Stimulated activated CD4-positive, alpha-beta T cell treated with anti-CD3 and anti-CD28 coated beads, Interleukin-12 subunit alpha, Interleukin-12 subunit beta, amount 100 ng/mL, for 4 hours (primary cell): ENCODE measurements around the gene EXOC3L4.

Experiments used
- DNase-seq: peaks from one replicate; pipeline ENCODE4 v3.0.0-alpha.2; 2020

EXOC3L4 gene

DNA sequence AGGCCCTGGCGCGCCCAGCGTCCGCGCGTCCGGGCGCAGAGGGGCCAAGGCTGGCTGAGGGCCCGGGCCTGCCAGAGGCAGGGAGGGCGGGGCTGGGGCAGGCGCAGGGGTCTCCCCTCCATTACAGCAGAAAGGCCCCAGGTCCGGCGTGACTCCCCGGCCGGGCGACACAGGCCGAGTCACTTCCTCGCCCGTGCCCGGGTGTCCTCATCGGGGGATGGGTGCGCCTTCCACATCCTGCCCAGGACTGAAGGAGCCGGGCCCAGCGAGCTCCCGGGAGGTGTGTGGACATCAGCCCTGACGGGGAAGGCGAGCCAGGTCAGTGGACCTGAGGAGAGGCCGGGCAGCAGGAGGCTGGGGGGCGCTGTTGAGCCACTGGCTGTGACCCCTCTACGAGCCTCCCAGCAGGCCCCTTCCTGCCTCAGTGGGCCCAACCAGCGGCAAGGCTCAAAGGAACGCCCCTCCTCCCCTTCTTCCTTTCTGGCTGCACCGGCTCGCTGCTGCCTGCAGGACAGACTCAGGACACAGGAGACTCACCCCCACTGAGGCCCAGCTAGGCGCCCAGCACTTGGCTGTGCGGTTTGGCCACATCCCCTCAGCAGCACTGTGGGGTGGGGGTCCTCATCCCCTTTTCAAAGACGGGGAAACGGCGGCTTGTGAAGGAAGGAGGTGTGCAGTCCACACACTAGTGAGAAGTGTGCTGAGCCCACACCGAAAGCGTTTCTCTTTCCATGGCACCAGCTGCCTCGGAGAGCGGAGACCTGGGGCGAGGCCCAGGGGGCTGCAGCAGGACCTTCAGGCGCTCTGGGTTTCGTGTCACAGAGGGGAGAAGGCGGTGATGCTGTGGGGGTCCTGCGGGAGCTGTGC is 29.3 kb downstream of the EXOC3L4 start:
- DNase-seq: no peak

GRCh38 chr14:103124501-103125001 is 30.0 kb downstream of the EXOC3L4 start:
- DNase-seq: no peak

DNA sequence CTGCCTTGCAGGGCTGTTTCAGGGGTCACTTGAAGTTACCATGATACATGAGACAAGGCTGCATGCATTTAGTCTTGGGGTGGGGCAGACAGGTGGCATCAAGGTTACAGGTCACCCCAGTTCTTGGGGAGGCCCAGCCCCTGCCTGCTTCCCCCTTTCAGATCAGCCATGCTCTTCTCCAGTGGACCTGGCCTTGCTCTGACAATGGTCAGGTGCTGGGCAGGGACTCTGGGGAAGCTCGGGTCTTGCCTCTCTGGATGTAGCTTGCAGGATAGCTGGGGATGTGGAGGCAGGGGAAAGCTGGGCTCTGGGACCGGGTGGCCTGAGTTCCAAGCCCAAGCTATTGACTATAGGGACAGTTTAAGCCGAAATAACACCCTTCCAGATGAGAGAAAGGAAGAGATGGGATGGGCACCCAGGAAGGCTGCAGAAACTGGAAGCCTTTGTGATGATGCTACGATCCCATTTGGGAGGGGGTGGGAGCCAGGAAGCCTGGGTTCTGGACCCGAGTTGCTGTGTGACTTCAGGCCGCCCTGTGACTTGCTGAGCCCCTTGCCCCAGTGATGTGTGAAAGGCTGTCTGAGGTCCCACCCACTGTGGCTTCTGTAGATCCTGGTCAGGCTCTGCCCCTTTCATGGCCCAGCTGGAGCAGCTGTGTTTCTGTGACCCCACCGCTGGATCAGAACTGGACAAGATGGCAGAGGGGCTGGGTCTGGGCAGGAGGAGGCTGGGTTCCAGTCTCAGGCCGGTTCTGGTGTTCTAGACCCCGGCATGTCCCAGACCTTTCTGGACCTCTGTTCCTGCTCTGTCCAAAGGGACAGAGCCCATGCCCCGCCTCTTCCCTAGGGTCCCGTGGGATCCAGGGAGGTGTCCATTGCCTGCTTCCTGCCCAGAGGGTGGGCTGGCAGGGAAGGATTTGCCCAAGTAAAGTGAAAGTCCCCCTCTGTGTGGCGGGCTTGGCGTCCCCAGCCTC is 30.9 kb downstream of the EXOC3L4 start:
- DNase-seq: no peak

DNA sequence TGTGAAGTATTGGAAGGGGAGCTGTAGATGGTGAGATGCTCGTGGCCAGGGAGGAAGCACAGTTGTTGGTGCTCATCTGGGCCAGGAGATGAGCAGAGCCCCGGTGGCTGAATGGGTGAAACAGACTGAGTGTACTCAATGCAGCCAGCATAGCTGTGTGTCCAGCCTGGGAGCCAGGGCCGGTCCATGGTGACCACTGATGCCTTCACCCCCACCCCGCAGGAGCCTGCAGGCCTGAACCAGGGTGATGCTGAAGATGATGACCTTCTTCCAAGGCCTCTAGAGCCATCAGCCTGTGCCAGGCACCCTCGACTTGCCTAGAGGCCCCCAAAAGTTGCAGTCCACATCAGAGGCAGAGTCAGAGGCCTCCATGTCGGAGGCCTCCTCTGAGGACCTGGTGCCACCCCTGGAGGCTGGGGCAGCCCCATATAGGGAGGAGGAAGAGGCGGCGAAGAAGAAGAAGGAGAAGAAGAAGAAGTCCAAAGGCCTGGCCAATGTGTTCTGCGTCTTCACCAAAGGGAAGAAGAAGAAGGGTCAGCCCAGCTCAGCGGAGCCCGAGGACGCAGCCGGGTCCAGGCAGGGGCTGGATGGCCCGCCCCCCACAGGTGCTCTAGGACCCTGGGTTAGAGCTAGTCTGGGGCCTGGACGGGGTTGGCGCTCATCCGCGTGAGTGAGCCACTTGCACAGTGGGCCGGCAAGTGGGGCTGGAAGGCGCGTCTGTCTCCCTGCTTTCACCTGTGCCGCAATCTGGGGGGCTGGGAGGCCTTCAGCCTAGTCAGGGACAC is 31.8 kb downstream of the EXOC3L4 start:
- no peak for DNase-seq

GRCh38 chr14:103126873-103127304 is 32.4 kb downstream of the EXOC3L4 start:
- no peak for DNase-seq

DNA sequence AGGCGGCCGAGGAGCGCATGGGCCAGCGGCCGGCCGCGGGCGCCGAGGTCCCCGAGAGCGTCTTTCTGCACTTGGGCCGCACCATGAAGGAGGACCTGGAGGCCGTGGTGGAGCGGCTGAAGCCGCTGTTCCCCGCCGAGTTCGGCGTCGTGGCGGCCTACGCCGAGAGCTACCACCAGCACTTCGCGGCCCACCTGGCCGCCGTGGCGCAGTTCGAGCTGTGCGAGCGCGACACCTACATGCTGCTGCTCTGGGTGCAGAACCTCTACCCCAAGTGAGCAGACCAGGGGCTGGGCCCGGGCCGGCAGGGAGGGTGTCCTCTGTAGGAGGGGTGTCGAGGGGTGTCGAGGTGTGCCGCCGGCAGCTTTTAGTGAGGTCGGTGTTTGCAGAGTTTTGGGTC is 32.8 kb downstream of the EXOC3L4 start:
- no peak for DNase-seq

DNA sequence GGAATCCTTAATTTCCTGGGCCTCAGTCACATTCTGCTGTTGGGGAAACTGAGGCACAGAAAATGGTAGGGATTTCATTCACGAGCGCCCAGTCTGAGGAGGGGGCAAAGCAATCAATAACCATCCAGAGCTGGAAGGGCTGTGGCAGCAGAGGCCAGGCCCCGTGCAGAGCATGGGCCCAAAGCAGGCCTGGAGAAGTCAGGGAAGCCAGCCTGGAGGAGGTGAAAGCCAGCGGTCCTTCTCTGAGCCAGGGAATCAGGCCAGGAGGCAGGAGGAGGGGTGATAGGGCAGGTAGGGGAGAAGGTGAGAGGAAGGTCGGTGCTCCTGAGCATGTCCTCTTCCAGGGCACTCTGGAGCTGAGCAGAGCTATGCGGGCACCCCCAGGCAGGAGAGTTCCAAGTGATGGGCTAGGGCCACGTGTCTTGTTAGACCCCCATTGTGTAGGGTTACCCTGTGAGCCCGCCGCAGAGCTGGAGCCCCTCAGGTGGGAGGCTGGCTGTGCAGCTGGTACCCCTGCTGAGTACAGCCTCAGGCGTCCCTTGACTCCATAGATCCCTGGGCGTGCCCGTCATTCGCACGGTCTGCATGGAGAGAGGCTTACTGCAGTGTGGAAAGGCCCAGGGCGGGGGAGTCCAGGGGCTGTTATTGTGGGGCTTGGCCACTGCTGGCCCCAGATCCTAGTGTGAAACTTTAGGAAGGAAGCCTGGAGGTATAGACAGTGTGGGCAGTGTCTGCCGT is 33.5 kb downstream of the EXOC3L4 start:
- no peak for DNase-seq

DNA sequence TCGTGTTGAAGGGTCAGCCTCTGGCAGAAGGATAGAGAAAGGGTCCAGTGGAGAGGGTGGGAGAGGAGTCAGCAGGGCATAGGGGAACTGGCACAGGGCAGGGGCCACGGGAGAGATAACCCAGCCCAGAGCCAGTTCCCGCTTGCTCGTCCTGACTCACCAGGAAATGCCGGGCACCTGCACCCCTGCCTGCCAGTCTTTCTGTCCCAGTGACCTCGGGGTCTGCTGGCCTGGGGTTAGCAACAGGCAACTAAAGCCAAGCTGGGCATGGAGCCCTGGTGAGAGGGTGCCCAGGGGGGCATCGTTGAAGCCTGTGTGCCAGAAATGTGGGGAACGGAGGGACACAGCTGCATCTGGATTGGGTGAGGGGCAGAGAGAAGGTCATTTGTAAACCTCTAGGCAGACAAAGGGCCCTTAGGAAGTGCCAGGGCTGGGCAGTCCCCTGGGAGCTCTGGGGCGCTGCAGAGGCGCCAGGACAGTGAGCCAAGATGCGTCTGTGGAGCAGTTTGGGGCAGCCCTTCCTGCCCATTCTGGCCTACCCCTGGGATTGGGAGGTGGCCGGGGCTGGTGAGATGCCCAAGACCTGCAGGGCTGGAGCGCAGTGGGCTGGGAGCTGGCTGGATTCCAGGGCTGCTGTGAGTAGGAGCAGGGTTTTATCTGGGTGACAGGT is 34.2 kb downstream of the EXOC3L4 start:
- DNase-seq: no peak

DNA sequence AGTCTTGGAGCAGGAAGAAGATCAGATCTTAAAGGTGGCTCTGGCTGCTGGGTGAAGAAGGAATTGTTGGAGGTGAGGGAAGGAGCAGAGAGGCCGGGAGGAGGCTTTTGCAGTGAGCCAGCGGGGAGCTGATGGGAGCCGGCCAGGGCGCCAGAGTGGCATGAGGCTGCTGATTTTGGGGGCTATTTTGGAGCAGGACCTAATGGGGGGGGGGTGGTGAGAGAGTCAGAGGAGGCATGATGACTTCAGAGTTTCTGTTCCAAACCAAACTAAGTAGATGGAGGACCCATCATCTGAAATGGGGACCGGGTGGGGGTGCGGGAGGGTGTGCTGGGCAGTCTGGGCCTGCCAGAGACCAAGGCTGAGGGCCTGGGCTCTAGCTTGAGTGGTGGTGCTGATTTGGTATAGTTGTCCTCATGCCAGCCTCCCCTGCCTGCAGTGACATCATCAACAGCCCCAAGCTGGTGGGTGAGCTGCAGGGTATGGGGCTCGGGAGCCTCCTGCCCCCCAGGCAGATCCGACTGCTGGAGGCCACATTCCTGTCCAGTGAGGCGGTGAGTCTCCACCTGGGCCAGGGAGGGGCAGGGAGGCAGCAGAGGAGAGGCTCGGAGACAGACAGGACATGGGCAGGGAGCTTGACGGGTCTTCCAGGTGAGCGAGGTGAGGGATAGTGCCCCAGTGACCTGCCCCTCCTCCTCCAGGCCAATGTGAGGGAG is 34.9 kb downstream of the EXOC3L4 start:
- DNase-seq: no peak

- no peak for DNase-seq
These were observed 35.7 kb downstream of the EXOC3L4 start for GRCh38 chr14:103130017-103130764.

GRCh38 chr14:103130965-103131364 is 36.4 kb downstream of the EXOC3L4 start:
- DNase-seq: no peak

GRCh38 chr14:103131580-103131979 is 37.1 kb downstream of the EXOC3L4 start:
- no peak for DNase-seq

GRCh38 chr14:103132381-103133209 is 38.1 kb downstream of the EXOC3L4 start:
- DNase-seq: no peak

DNA sequence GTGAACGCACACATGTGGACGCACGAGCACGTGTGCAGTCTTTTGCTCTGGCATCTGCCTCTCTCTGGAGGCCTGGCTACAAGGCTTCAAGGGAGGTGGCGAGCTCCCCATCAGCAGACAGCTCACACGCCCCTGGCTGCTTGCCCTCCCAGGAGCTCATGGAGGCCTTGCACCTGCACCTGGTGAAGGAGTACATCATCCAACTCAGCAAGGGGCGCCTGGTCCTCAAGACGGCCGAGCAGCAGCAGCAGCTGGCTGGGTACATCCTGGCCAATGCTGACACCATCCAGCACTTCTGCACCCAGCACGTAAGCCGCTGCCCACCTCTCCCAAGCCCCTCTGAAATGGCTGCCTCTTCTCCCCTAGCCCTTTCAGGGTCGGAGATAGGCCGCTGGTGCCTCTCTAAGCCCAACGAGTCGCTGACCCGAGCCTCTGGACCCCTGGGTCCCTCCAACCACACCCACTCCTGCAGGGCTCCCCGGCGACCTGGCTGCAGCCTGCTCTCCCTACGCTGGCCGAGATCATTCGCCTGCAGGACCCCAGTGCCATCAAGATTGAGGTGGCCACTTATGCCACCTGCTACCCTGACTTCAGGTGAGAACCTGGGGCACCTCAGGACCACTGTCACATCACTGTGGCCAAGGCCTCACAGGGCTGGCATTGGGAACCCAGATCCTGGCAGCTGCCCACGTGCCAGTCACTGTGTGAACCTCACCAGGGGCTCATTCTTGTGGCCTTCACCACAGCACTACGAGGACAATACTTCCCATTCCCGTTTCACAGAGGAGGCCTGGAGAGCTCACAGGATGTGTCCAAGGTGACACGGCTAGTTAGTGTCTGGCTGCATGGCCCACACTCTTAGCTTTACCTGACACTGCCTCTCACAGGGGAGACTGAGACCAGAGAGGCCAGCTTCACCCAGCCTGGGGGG is 39.0 kb downstream of the EXOC3L4 start:
- no peak for DNase-seq

DNA sequence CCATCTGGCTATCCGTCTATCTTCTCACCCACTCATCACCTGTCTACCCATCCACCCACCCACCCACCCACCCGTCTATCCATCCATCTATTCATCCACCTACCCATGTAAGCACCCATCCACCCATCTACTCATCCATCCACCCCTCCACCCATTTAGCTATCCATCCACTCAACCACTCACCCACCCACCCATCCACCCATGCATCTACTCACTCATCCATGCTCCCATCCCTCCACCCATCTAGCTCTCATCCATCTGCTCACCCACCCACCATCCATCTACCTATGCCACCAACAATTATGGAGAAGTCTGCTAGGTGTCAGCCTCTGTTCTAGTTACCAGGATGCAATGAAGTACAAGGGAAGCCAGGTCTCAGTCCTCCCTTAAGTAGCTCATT is 39.9 kb downstream of the EXOC3L4 start:
- no peak for DNase-seq

- DNase-seq: no peak
These were observed 40.4 kb downstream of the EXOC3L4 start for GRCh38 chr14:103134919-103135318.

DNA sequence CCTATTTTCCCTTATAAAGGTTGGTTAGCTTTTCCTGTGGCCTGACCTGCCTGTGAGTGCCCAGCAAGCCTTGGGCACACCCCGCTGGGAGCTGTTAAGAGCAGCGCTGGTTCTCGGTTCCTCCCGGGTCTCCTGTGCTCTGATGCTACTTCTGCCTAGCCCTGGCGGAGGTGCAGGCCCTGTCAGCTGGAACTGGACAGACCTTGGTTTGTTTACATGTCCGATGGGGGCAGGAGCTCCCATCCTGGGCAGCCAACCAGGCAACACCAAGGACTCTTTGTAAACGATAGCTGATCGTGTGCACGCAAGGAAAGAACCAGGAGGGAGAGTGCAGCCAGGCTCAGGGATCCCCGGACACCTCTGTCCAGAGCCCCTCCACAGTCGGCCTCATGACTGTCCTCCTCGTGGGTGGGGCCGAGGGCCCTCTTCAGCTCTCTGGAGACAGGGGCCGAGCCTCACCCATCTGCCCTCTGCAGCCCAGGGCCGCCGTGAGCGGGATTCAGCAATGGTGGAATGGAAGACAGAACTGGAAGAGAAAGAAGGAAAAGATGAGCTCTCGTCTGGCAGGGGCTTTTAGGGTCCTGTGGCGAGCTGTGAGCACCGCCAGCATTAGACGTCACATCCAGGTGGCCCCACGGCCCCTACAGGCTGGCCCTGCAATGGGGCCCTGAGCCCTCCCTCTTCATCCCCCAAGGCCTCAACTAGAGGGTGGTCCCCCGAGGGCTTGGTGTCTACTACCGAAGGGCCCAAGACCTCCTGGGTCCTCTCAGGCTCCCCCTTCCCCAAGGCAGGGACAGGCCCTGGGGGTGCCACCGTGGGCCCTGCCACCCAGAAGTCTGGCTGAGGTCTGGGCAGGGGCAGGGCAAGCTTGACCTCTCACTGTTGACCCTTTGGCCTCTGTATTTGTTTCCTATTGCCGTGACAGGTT is 41.1 kb downstream of the EXOC3L4 start:
- DNase-seq: no peak
